OCI-LY3 (cell line): ENCODE results near the gene TBC1D8.

Experiments used
- EZH2phosphoT487 ChIP-seq: fragments of 200-600 bp; shearing (Covaris generic); IDR thresholded peaks from 2 replicates; pipeline ENCODE4 v1.6.1; 2018; ENCODE audit warnings: antibody characterized with exemption, mixed run types, low read depth
- TF ChIP-seq, protein P1 (sequence below): fragments of 200-600, 300-600 bp; sonication (generic); IDR thresholded peaks from 2 replicates; pipeline ENCODE4 v1.5.1; 2014; ENCODE audit warnings: antibody characterized with exemption, low read length, low read depth

DNA sequence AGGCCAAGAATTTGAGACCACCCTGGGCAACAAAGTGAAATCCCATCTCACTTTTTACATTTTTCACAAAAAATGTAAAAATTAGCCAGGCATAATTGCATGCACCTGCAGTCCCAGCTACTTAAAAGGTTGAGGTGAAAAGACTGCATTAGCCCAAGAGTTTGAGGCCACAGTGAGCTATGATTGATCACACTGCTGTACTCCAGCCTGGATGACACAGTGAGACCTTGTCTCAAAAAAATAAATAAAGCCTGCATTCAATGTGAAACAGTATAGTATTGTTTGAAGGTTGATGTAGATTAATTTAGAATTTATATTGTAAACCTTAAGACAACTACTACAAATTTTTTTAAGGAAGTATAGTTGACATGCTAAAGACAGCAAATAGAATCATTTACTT lies 53.5 kb downstream of the TBC1D8 start:
- TF ChIP-seq, protein P1, sequence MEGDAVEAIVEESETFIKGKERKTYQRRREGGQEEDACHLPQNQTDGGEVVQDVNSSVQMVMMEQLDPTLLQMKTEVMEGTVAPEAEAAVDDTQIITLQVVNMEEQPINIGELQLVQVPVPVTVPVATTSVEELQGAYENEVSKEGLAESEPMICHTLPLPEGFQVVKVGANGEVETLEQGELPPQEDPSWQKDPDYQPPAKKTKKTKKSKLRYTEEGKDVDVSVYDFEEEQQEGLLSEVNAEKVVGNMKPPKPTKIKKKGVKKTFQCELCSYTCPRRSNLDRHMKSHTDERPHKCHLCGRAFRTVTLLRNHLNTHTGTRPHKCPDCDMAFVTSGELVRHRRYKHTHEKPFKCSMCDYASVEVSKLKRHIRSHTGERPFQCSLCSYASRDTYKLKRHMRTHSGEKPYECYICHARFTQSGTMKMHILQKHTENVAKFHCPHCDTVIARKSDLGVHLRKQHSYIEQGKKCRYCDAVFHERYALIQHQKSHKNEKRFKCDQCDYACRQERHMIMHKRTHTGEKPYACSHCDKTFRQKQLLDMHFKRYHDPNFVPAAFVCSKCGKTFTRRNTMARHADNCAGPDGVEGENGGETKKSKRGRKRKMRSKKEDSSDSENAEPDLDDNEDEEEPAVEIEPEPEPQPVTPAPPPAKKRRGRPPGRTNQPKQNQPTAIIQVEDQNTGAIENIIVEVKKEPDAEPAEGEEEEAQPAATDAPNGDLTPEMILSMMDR = no peak
- no peak for TF ChIP-seq EZH2phosphoT487
